ENCODE data around the gene NCF2.

- no peak for TF ChIP-seq CTCF (IDR thresholded peaks at IDR 0.05)
- TF ChIP-seq POLR2A (IDR thresholded peaks at IDR 0.05): no peak
- no peak for TF ChIP-seq POLR2AphosphoS5 (IDR thresholded peaks at IDR 0.05; ENCODE audit: insufficient read depth in 1 of 2, low read depth in 1 of 2)
Observed at GRCh38 chr1:183569141-183569540, 21.1 kb downstream of the NCF2 start.
